ENCODE results near the gene LRRC42.

Gene LRRC42
- total RNA-seq, result 10.2 to 27.3 (median 18.0) reads per million in 18 experiments

GRCh38 chr1:53946252-53947171 lies at the start of gene LRRC42:
Gene LRRC42, plus strand, starts transcription at chr1:53946350. Its CDS starts 5,650 bp downstream, at chr1:53952000.
- DNase-seq, result peak in 1 of 2 donors; percentile 90

GRCh38 chr1:53896635-53897229 lies 49.4 kb upstream of the LRRC42 start:
- peak; percentile 84 to 95 for DNase-seq

GRCh38 chr1:53899206-53899628 lies 46.9 kb upstream of the LRRC42 start:
- DNase-seq, result no peak

GRCh38 chr1:53899708-53900107 lies 46.4 kb upstream of the LRRC42 start:
- no peak for DNase-seq

GRCh38 chr1:53902235-53903138 lies 43.7 kb upstream of the LRRC42 start:
- DNase-seq, result no peak

- no peak for DNase-seq
Measured at GRCh38 chr1:53905509-53905908, 40.6 kb upstream of the LRRC42 start.

- DNase-seq, result peak in 1 of 2 donors; percentile 4
Measured at GRCh38 chr1:53906121-53906520, 40.0 kb upstream of the LRRC42 start.

- no peak for DNase-seq
Measured at GRCh38 chr1:53909946-53910345, 36.2 kb upstream of the LRRC42 start.

- no peak for DNase-seq
Measured at GRCh38 chr1:53911442-53911841, 34.7 kb upstream of the LRRC42 start.

- DNase-seq, result no peak
Measured at GRCh38 chr1:53913352-53914033, 32.7 kb upstream of the LRRC42 start.

GRCh38 chr1:53918343-53918742 lies 27.8 kb upstream of the LRRC42 start:
- no peak for DNase-seq

- DNase-seq, result no peak
Measured at GRCh38 chr1:53919675-53920066, 26.5 kb upstream of the LRRC42 start.

GRCh38 chr1:53927376-53927881 lies 18.7 kb upstream of the LRRC42 start:
- DNase-seq, result no peak

- no peak for DNase-seq
Measured at GRCh38 chr1:53929246-53929960, 16.7 kb upstream of the LRRC42 start.

GRCh38 chr1:53930932-53931331 lies 15.2 kb upstream of the LRRC42 start:
- no peak for DNase-seq

GRCh38 chr1:53931523-53931922 lies 14.6 kb upstream of the LRRC42 start:
- DNase-seq, result no peak

- no peak for DNase-seq
Measured at GRCh38 chr1:53934170-53934765, 11.9 kb upstream of the LRRC42 start.

- no peak for DNase-seq
Measured at GRCh38 chr1:53936430-53936829, 9.7 kb upstream of the LRRC42 start.

GRCh38 chr1:53938136-53938830 lies 7.9 kb upstream of the LRRC42 start:
- no peak for DNase-seq
